ENCODE data around the gene LRRC71.

LRRC71 gene

GRCh38 chr1:156892190-156893047 lies 28.0 kb upstream of the LRRC71 start:
- DNase-seq (ENCODE audit: low spot score), result peak; percentile 86

GRCh38 chr1:156893048-156893953 lies 27.1 kb upstream of the LRRC71 start, which contains the start of gene PEAR1:
Gene PEAR1 (plus strand): TSS chr1:156893718. CDS start chr1:156903927, 10,209 bp downstream.
- DNase-seq (ENCODE audit: low spot score), result no peak

- no peak for DNase-seq (ENCODE audit: low spot score)
These were observed 26.4 kb upstream of the LRRC71 start for GRCh38 chr1:156894001-156894400.

GRCh38 chr1:156894711-156895454 lies 25.5 kb upstream of the LRRC71 start:
- no peak for DNase-seq (ENCODE audit: low spot score)

GRCh38 chr1:156895455-156895812 lies 25.0 kb upstream of the LRRC71 start:
- DNase-seq (ENCODE audit: low spot score), result no peak

DNA sequence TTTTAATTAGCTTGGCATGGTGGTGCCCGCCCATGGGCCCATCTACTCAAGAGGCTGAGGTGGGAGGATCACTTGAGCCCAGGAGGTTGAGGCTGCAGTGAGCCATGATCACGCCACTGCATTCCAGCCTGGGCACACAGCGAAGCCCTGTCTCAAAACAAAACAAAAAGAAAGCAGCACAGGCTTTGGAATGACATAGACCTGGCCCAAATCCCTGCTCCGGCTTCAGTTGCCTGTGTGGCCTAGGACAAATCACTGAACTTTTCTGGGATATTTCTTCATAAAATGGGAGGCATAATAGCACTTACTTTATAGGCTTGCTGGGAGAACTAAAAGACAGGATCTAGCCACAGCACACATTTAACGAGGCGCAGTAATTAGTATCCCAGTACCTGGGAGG lies 24.5 kb upstream of the LRRC71 start:
- no peak for DNase-seq (ENCODE audit: low spot score)

DNA sequence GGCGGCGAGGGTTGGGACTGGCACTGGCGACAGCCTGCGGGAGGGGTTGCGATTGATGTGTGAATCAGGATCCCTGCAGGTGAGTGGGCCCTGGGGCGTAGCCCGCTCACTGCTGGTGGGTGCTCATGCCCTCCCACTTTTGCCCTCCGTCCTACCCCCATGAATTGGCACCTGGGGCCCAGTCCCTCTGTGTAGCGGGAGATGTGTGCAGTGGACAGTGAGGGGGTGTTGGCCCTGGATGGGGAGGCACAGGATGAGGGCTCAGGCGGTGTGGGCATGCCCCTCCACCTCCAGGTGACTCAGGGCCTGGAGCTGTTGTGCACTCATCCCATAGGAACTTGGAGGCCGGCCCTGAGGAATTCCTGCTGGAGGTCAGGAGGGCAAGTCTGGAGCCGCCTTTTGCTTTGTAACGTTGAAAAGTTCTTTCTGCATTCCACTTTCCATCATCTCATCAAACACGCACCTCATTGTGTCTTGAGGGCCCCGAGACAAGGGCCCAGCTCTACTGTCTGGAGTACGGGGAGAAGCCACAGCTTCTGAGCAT lies 23.9 kb upstream of the LRRC71 start:
- DNase-seq (ENCODE audit: low spot score), result no peak

DNA sequence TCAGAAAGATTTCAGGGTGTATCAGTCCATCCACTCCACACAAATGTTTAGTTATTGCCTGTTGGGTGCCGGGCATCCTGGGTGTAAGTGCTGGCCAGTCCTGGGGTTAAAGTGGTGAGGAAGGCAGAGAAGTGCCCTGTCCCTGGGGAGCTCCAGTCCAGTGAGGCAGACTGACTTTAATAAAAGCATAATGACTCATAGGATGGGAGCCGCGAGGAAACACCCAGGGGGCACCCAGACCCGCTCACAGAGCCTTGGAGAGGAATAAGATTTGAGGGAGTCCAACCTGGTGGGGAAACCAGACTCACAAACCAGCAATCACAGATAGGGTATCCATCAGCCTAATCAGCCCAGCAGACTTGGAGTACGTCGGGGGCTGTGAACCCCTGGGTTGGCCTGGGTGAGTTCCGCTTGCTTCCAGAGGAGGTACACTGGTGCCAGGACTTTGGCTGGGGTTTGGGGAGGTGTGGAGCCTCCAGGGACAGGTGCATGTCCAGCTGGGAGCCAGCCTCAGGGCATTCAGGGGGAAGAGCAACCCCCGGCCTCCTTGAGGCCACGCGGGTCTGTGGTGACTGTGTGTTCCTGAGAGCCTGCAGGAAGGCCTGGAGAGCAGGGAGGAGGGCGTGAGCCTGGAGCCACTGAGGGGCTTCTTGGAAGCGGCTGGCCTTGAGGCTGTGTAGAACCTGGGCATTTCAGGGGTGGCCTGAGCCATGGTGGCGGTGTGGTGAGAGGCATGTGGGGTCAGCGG lies 23.2 kb upstream of the LRRC71 start:
- no peak for DNase-seq (ENCODE audit: low spot score)

- no peak for DNase-seq (ENCODE audit: low spot score)
These were observed 22.3 kb upstream of the LRRC71 start for GRCh38 chr1:156898161-156898566.

GRCh38 chr1:156898971-156899664 lies 21.3 kb upstream of the LRRC71 start:
- DNase-seq (ENCODE audit: low spot score), result no peak

DNA sequence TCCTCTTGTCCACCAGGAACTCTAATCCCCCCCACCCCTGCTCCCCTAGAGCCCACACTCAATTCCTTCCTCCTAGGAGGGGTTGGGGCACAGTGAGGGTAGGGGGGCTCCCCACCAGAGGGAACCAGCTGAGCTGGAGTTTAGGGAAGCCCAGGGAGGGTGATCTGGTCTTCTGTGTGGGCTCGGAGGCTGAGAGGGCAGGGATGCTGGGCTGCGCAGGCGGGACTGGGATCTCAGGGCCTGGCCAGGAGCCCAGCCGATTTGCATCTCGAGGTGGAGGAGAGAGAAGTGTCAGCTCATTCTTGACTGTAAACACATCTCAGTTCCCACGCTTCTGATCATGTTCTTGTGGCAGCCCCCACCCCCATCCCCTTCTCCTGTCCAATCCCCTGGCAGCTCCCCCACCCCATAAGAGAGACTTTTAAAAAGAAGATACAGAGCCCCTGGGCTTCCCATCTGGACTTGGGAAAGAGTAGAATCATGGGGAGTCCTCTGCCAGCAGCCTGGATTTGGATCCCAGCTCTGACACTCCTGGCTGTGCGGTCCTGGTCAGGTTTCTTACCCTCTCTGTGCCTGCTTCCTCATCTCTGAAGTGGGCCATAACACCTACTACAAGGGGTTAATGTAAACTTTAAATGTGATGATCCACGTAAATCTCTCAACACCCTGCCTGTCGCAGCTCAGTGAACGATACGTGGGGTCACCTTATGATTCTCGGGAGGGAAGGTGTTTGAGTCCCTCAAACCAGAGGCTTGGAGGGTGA lies 20.3 kb upstream of the LRRC71 start:
- DNase-seq (ENCODE audit: low spot score), result no peak

GRCh38 chr1:156900896-156901589 lies 19.4 kb upstream of the LRRC71 start:
- DNase-seq (ENCODE audit: low spot score), result no peak

GRCh38 chr1:156901590-156901900 lies 18.9 kb upstream of the LRRC71 start:
- no peak for DNase-seq (ENCODE audit: low spot score)

DNA sequence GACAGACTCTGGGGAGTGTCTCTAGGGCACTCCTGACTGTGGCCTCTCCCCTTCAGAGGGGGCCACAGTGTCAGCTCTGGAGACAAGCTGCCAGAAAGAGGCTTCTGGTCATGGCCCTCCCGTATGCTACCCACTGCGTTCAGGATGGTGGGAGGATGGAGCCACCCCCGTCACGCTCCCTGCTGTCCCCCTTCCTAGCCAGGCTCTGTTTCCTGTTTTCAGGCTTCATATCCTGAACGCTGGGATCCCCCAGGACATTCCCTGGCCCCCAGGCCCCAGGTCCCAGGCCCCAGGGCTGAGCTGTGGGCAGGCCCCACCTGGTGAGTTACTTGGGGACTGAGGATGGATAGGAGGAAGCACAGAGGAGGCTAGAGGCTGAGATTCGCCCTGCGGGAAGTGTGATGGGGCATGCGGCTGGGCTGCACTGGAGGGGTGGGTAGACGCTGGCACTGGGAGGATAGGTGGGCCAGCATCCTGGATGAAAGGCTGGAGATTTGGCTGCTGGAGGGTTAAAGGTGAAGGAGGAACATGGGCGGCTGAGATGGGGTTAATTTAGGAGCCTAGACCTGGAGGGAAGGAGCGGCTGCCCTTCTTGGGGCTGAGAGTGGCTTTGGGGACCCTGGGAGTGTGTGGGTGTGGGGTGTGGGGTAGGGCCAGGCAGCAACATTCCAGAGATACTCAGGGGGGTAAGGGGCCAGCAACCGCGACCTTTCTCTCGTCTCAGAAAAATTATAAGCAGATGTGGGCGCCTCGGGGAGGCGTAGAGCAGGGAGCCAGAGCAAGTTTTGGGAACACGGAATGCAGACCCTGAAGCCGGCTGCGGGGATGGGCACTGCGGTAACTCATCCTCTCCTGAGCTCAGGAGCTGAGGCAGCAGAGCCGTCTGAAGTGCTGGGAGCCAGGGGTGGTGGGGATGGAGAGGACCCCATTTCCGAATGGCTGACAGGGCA lies 18.2 kb upstream of the LRRC71 start:
- DNase-seq (ENCODE audit: low spot score), result no peak

DNA sequence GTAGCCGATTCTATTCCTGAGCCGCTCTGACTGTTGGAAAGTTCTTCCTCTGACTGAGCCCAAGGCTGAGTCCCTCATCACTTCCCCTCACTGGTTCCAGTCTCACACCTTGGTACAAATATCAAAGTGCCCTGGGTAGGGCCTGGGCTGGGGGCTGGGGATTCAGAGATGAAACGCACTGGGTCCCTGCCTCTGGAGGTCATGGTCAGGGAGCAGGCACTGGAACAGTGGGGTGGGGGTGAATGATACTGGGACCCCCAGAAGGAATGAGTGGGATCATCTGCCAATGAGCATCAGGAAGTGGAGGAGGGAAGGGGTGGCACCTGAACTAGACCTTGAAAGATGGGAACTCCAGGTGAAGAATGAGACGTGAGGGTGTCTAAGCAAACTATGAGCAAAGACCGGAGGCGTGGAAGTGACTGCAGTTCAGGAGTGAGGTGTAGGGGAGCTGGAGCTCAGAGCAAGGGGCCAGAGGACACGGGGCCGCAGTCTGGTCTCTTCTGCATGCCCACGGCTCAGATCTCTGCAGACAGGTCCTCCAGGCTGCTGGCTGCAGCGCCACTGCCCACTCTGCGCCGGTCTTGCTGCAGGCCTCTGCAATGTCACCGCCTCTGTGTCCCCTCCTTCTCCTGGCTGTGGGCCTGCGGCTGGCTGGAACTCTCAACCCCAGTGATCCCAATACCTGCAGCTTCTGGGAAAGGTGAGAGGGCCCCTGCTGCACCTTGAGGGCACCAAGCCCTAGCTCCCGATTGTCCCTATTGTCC lies 16.9 kb upstream of the LRRC71 start:
- DNase-seq (ENCODE audit: low spot score), result no peak

DNA sequence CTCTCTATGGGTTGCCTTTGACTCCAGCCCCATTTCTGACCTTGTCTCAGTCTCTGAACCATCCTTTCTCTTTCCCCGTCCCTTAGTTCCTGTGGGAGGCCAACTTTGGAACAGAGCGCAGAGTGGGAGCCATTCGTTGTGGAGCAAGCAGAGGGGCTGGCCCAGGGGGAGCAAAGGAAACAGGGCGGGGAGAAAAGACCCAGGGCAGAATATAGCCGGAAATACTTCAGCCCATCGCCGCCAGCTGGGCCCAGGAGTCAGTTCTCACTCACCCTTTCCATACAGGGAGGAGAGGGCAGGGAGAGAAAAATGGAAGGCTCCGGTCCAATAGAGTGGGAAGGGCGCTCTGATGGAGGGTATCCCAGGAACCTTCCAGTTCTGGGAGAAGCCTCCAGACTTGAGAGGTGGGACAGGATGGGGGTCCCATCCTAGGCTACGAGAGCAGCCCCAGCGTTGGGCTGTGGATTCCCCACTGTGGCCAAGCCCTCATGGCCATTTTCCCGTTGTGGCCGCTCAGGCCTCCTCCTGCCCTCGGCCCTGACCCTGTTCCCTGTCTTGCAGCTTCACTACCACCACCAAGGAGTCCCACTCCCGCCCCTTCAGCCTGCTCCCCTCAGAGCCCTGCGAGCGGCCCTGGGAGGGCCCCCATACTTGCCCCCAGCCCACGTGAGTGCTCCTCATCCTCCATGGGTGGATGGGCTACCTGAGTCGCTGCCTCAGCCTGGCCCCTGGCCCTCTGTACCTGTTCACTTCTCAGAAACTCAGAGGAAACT lies 16.1 kb upstream of the LRRC71 start:
- no peak for DNase-seq (ENCODE audit: low spot score)

DNA sequence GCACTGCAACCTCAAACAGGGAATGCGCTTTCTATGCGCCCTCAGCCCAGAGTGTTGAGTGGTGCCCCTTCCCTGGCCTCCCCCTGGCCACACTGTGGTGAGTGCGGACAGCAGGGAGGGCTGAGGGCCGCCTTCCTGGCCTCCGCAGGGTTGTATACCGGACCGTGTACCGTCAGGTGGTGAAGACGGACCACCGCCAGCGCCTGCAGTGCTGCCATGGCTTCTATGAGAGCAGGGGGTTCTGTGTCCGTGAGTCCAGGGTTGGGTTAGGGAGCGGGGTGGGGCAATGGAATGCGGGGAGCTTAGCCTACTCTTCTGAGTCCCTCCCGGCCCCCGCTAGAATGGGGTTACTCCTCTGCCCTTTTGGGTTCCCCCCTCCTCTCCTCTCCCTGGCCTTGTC lies 15.3 kb upstream of the LRRC71 start:
- DNase-seq (ENCODE audit: low spot score), result no peak

All from germinal center (tissue), 1 donor.